Fibroblast of skin of left biceps (primary cell): ENCODE measurements around the gene SLC22A31.

Experiments used
- DNase-seq, 2 experiments: peaks; one replicate each; pipeline ENCODE4 v3.0.0-alpha.2; 2013; ENCODE audit warnings: low read depth in 2 of 2

The SLC22A31 gene

GRCh38 chr16:89216315-89217137, 16.2 kb upstream of the SLC22A31 start:
- DNase-seq, result peak; percentile 29 to 31

- DNase-seq, result no peak
These were observed 10.7 kb upstream of the SLC22A31 start for GRCh38 chr16:89210904-89211515.

GRCh38 chr16:89210165-89210903, 10.0 kb upstream of the SLC22A31 start:
- DNase-seq, result no peak

GRCh38 chr16:89209522-89210044, 9.2 kb upstream of the SLC22A31 start:
- DNase-seq, result no peak

GRCh38 chr16:89207993-89208392, 7.7 kb upstream of the SLC22A31 start:
- no peak for DNase-seq

GRCh38 chr16:89202422-89203215, 2.3 kb upstream of the SLC22A31 start:
- no peak for DNase-seq

GRCh38 chr16:89201439-89202377, 1.4 kb upstream of the SLC22A31 start:
- DNase-seq, result no peak

GRCh38 chr16:89200850-89201411, 594 bp upstream of the SLC22A31 start:
- no peak for DNase-seq

- no peak for DNase-seq
These were observed 855 bp downstream of the SLC22A31 start for GRCh38 chr16:89199241-89200123.

- no peak for DNase-seq
These were observed 1.7 kb downstream of the SLC22A31 start for GRCh38 chr16:89198417-89199240.

- no peak for DNase-seq
These were observed 2.5 kb downstream of the SLC22A31 start for GRCh38 chr16:89197633-89198416.

GRCh38 chr16:89197033-89197632, 3.2 kb downstream of the SLC22A31 start:
- no peak for DNase-seq

GRCh38 chr16:89195521-89196171, 4.7 kb downstream of the SLC22A31 start:
- no peak for DNase-seq

- DNase-seq, result no peak
These were observed 5.7 kb downstream of the SLC22A31 start for GRCh38 chr16:89194340-89195311.
